Measurements from ENCODE around the gene PCMTD2.

The PCMTD2 gene

DNA sequence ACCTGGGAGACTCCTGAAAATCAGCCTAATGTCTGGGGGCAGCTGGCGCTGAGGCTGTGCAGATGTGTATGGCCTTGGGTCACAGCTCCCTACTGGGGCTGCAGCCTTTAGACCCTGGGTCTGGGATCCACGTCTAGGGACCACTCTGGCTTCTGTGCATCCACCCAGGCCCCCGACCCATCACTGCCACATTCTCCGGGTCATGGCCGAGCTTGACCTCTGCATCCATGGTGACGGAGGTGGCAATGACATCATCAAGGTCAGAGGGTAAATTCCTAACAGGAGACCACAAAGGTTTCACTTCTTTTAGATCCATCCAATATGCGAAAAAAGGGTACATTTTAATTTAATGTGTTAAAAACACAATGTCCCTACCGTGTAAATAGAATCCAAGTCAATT is 14.5 kb upstream of the PCMTD2 start:
- Histone ChIP-seq H3K36me3 (ENCODE audit: control insufficient read depth, low read length) (no peaks in the 10 kb centered on the region), H3K4me3 (ENCODE audit: low read length) (no peak overlapping the region), H3K9me2 (replicated peaks; ENCODE audit: control insufficient read depth, low read length) (no peaks in the 10 kb centered on the region), H3K4me1 (ENCODE audit: control insufficient read depth, low read length) (no peaks in the 10 kb centered on the region), H4K20me1 (ENCODE audit: control insufficient read depth, insufficient read depth, low read depth, low read length) (no peaks in the 10 kb centered on the region), H3K4me2 (ENCODE audit: low read length) (no peak overlapping the region), H3F3A (ENCODE audit: control insufficient read depth, insufficient read depth) (no peaks in the 10 kb centered on the region), H3K9me3 (ENCODE audit: control insufficient read depth, insufficient read depth, low read length) (no peaks in the 10 kb centered on the region), H3K27ac (ENCODE audit: low read depth, low read length) (no peak overlapping the region), H3K27me3 (ENCODE audit: control insufficient read depth, low read length) (peaks cover 11% of the 10 kb centered on the region), H3K79me2 (ENCODE audit: control insufficient read depth, low read length) (no peaks in the 10 kb centered on the region)
- no peak for TF ChIP-seq EZH2phosphoT487 (IDR thresholded peaks at IDR 0.05; ENCODE audit: borderline replicate concordance, low read length)
- TF ChIP-seq, protein P1, sequence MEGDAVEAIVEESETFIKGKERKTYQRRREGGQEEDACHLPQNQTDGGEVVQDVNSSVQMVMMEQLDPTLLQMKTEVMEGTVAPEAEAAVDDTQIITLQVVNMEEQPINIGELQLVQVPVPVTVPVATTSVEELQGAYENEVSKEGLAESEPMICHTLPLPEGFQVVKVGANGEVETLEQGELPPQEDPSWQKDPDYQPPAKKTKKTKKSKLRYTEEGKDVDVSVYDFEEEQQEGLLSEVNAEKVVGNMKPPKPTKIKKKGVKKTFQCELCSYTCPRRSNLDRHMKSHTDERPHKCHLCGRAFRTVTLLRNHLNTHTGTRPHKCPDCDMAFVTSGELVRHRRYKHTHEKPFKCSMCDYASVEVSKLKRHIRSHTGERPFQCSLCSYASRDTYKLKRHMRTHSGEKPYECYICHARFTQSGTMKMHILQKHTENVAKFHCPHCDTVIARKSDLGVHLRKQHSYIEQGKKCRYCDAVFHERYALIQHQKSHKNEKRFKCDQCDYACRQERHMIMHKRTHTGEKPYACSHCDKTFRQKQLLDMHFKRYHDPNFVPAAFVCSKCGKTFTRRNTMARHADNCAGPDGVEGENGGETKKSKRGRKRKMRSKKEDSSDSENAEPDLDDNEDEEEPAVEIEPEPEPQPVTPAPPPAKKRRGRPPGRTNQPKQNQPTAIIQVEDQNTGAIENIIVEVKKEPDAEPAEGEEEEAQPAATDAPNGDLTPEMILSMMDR (IDR thresholded peaks at IDR 0.05; ENCODE audit: low read depth, low read length, poor library complexity, severe bottlenecking) = no peak

DNA sequence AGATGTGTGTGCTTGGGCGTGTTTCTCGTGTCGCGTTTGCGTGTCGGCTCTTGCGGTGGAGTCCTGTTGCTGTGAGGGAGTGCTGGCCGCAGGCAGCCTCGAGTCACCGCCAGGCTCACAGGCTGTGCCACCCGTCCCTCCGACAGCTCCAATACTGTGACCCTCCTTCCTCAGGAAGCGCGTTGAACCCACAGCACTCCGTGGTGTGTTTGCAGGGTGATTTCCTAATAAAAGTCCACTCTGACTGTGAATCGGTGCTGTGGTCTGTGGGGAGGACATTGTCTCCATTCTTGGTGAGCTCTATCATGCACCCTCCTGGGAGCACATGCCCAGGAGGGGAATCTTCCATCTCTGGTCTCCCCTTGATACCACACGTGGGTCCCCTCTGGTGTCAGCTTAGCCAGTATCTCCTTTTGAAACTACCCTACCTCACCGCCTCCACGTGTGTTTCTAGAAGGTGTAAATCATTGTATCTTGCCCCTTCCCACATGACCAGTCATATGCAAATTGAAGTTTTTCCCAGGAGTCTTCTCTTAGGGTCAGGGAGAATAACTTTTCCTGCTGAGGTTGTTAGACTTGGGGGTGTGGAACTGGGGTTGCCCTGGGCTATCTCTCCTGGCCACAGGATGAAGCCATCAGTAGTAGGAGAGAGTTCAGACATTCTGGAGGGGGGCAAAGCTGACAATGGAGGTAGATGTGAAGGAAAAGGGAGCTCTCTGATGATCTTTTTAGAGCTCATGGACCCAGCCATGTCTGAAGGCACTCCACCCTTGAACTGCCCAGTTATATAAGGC is 13.3 kb upstream of the PCMTD2 start:
- Histone ChIP-seq H3K36me3 (ENCODE audit: control insufficient read depth, low read length) (no peaks in the 10 kb centered on the region), H4K20me1 (ENCODE audit: control insufficient read depth, insufficient read depth, low read depth, low read length) (no peaks in the 10 kb centered on the region), H3K79me2 (ENCODE audit: control insufficient read depth, low read length) (no peaks in the 10 kb centered on the region), H3K9me2 (replicated peaks; ENCODE audit: control insufficient read depth, low read length) (no peaks in the 10 kb centered on the region), H3K4me1 (ENCODE audit: control insufficient read depth, low read length) (no peaks in the 10 kb centered on the region), H3K4me2 (ENCODE audit: low read length) (no peak overlapping the region), H3K9me3 (ENCODE audit: control insufficient read depth, insufficient read depth, low read length) (no peaks in the 10 kb centered on the region), H3K27me3 (ENCODE audit: control insufficient read depth, low read length) (peaks cover 14% of the 10 kb centered on the region), H3K4me3 (ENCODE audit: low read length) (no peak overlapping the region), H3F3A (ENCODE audit: control insufficient read depth, insufficient read depth) (no peaks in the 10 kb centered on the region), H3K27ac (ENCODE audit: low read depth, low read length) (no peak overlapping the region)
- no peak for TF ChIP-seq EZH2phosphoT487 (IDR thresholded peaks at IDR 0.05; ENCODE audit: borderline replicate concordance, low read length)
- TF ChIP-seq, protein P1 (IDR thresholded peaks at IDR 0.05; ENCODE audit: low read depth, low read length, poor library complexity, severe bottlenecking) = no peak

DNA sequence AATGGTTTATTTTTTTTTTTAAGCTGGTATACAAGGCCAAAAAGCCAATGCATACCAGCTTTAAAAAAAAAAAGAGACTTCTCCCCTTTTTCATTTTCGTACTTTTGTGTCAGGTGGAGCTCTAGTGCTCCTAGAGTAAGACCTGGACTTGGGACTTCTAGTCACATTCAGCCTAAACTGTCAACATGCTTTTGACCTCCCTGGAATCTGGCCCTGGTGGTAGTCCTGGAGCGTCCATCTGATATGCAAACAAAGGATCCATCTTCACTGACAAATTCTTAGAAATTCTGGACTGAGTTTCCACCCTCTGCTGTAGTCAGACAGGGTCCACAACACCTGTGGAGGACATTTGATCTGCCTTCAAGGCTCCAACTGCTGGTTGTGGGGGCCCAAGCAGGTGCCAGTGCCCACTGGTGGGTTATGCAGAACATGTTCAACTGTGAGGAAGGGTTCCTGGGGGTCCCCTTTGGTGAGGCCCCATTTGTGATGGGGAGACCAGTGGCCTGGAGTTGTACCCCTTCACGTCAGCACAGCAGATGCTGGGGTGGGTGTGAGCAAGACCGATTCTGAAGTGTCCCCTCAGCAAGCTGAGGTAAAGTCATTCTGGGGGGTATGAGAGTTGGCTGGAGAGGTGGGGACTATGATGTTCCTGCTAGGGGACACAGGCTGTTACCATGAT is 12.6 kb upstream of the PCMTD2 start:
- Histone ChIP-seq H3K36me3 (ENCODE audit: control insufficient read depth, low read length) (no peaks in the 10 kb centered on the region), H3K4me1 (ENCODE audit: control insufficient read depth, low read length) (no peaks in the 10 kb centered on the region), H3K27ac (ENCODE audit: low read depth, low read length) (no peak overlapping the region), H3K4me2 (ENCODE audit: low read length) (no peak overlapping the region), H3K79me2 (ENCODE audit: control insufficient read depth, low read length) (no peaks in the 10 kb centered on the region), H3F3A (ENCODE audit: control insufficient read depth, insufficient read depth) (no peaks in the 10 kb centered on the region), H3K4me3 (ENCODE audit: low read length) (no peak overlapping the region), H4K20me1 (ENCODE audit: control insufficient read depth, insufficient read depth, low read depth, low read length) (no peaks in the 10 kb centered on the region), H3K9me3 (ENCODE audit: control insufficient read depth, insufficient read depth, low read length) (no peaks in the 10 kb centered on the region), H3K27me3 (ENCODE audit: control insufficient read depth, low read length) (peaks cover 19% of the 10 kb centered on the region), H3K9me2 (replicated peaks; ENCODE audit: control insufficient read depth, low read length) (no peaks in the 10 kb centered on the region)
- TF ChIP-seq EZH2phosphoT487 (IDR thresholded peaks at IDR 0.05; ENCODE audit: borderline replicate concordance, low read length) = no peak
- TF ChIP-seq, protein P1 (IDR thresholded peaks at IDR 0.05; ENCODE audit: low read depth, low read length, poor library complexity, severe bottlenecking) = no peak

All from DOHH2 (cell line).